ENCODE results near the gene SECISBP2. TPM values are rescaled to one million over a fixed set of nuclear protein-coding genes. Genes with fewer than 3 reads are reported as not detected.

SECISBP2 gene
- total and polyA plus RNA-seq, 2 of the 13 experiments (the other 11 are each of a cell fraction or from before 2014, with no cell fraction given) = 32.4 to 38.0 TPM

- no peak; the same call in 1 of the 2 replicates for TF ChIP-seq NFAT5 (CRISPR knock-in tag; IDR thresholded peaks at IDR 0.05)
- TF ChIP-seq, protein P1, sequence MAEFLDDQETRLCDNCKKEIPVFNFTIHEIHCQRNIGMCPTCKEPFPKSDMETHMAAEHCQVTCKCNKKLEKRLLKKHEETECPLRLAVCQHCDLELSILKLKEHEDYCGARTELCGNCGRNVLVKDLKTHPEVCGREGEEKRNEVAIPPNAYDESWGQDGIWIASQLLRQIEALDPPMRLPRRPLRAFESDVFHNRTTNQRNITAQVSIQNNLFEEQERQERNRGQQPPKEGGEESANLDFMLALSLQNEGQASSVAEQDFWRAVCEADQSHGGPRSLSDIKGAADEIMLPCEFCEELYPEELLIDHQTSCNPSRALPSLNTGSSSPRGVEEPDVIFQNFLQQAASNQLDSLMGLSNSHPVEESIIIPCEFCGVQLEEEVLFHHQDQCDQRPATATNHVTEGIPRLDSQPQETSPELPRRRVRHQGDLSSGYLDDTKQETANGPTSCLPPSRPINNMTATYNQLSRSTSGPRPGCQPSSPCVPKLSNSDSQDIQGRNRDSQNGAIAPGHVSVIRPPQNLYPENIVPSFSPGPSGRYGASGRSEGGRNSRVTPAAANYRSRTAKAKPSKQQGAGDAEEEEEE (CRISPR knock-in tag; IDR thresholded peaks at IDR 0.05; ENCODE audit: borderline replicate concordance) = no peak
- TF ChIP-seq PAXIP1 (CRISPR knock-in tag; conservative IDR thresholded peaks at IDR 0.05) = peak; percentile 29; the same call in 1 of the 2 replicates
- TF ChIP-seq MIER2 (CRISPR knock-in tag; IDR thresholded peaks at IDR 0.05) = no peak
- TF ChIP-seq AHR (CRISPR knock-in tag; IDR thresholded peaks at IDR 0.05) = no peak
- no peak for TF ChIP-seq ZBTB1 (CRISPR knock-in tag; IDR thresholded peaks at IDR 0.05; ENCODE audit: borderline replicate concordance)
- no peak for TF ChIP-seq ZBTB7A (CRISPR knock-in tag; IDR thresholded peaks at IDR 0.05)
- TF ChIP-seq, protein P2, sequence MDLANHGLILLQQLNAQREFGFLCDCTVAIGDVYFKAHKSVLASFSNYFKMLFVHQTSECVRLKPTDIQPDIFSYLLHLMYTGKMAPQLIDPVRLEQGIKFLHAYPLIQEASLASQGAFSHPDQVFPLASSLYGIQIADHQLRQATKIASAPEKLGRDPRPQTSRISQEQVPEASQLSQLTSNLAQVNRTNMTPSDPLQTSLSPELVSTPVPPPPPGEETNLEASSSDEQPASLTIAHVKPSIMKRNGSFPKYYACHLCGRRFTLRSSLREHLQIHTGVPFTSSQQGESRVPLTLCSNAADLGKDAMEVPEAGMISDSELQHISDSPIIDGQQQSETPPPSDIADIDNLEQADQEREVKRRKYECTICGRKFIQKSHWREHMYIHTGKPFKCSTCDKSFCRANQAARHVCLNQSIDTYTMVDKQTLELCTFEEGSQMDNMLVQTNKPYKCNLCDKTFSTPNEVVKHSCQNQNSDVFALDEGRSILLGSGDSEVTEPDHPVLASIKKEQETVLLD (CRISPR knock-in tag; IDR thresholded peaks at IDR 0.05; ENCODE audit: low read depth) = peak; percentile 59; the same call in 1 of the 2 replicates
- TF ChIP-seq SOX13 (IDR thresholded peaks at IDR 0.05) = no peak
- TF ChIP-seq SOX13 (CRISPR knock-in tag; conservative IDR thresholded peaks at IDR 0.05 in 1 of 2, IDR thresholded peaks at IDR 0.05 in 1 of 2) = peak in 1 of 2 experiments; percentile 31; a peak in 1 of 4 replicates
- TF ChIP-seq TBP (CRISPR knock-in tag; IDR thresholded peaks at IDR 0.05) = no peak
- no peak for TF ChIP-seq FOXO4 (CRISPR knock-in tag; conservative IDR thresholded peaks at IDR 0.05)
- TF ChIP-seq ARHGAP35 (CRISPR knock-in tag; IDR thresholded peaks at IDR 0.05; ENCODE audit: borderline replicate concordance) = no peak
- no peak for TF ChIP-seq ZNF10 (CRISPR knock-in tag; IDR thresholded peaks at IDR 0.05; ENCODE audit: borderline replicate concordance, low read depth)
Observed at GRCh38 chr9:89310475-89311345, 7.6 kb upstream of the SECISBP2 start, which contains the start of gene CKS2 (continued).
